Measurements from ENCODE around the gene VSTM5. TPM values are rescaled to one million over a fixed set of nuclear protein-coding genes. Genes with fewer than 3 reads are reported as not detected.

VSTM5 gene
- total RNA-seq, 2 donors from 2014 or later, result not detected

GRCh38 chr11:93772123-93772522, 78.3 kb downstream of the VSTM5 start:
- ATAC-seq, result no peak
- H3K4me3 Mint-ChIP-seq, result no peak overlapping the region
- H3K9me3 ChIP-seq (ENCODE audit: control insufficient read depth, low read length, poor library complexity, severe bottlenecking), result no peaks in the 10 kb centered on the region
- DNase-seq, result no peak
- H3K4me1 Mint-ChIP-seq, result no peaks in the 10 kb centered on the region
- H3K27ac Mint-ChIP-seq, result no peak overlapping the region
- no peaks in the 10 kb centered on the region for H3K27me3 Mint-ChIP-seq
- no peaks in the 10 kb centered on the region for H3K36me3 Mint-ChIP-seq (ENCODE audit: low read depth)

- H3K4me1 Mint-ChIP-seq, result no peaks in the 10 kb centered on the region
- ATAC-seq, result no peak
- no peak overlapping the region for H3K4me3 Mint-ChIP-seq
- no peak overlapping the region for H3K27ac Mint-ChIP-seq
- no peaks in the 10 kb centered on the region for H3K27me3 Mint-ChIP-seq
- no peak for DNase-seq
- H3K9me3 ChIP-seq (ENCODE audit: control insufficient read depth, low read length, poor library complexity, severe bottlenecking), result no peaks in the 10 kb centered on the region
- H3K36me3 Mint-ChIP-seq (ENCODE audit: low read depth), result no peaks in the 10 kb centered on the region
Measured at GRCh38 chr11:93770160-93770559, 80.3 kb downstream of the VSTM5 start.

Other genes with a start within 250 kb of the VSTM5 start
- 10 to 100 TPM in 1 of 2 donors, 1 to 10 TPM in 1; 9.3 to 11.9 TPM for gene CEP295, start 188.9 kb downstream of the VSTM5 start, total RNA-seq
- gene TAF1D, start 109.1 kb downstream of the VSTM5 start, total RNA-seq, result 100 to 1,000 TPM; 129 to 143 TPM
- 10 to 100 TPM; 12.1 to 13.9 TPM for gene C11orf54, start 108.9 kb downstream of the VSTM5 start, total RNA-seq
- gene MED17, start 66.3 kb downstream of the VSTM5 start, total RNA-seq, result 10 to 100 TPM; 58.5 to 61.8 TPM
- not detected for gene HEPHL1, start 170.7 kb upstream of the VSTM5 start, total RNA-seq

Data from T-helper 17 cell (primary cell).